OCI-M2 (cell line): ENCODE measurements around the gene RIMOC1.
"Not testable (repeated sequence)": the region's sequence is repeated elsewhere in the genome, so short reads cannot be mapped to it uniquely, and the experiment has no call there.

ENCODE experiments used
- DNase-seq: peaks from one replicate; lab custom pipeline; 2025; ENCODE audit not compliant: unreplicated experiment; lab: John Stamatoyannopoulos, UW

RIMOC1 gene

DNA sequence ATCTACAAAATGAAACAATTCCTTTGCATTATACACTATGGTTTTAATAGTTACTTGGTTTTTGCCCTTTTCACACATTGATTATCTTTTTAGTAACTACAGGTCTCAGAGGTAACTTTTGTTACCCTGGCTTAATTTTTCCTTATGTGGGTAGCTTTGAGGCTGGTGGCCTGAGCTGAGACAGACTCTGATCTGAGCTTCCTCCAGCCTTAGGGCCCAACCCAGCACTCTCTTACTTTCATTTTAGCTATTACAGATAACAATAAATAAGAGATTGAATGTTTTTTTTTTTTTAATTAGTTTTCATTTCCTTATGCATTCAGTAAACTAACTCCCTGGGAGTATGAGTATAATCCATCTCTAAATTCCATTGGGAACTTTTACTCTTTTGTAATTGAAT, 18.9 kb upstream of the RIMOC1 start:
- DNase-seq: no peak

DNA sequence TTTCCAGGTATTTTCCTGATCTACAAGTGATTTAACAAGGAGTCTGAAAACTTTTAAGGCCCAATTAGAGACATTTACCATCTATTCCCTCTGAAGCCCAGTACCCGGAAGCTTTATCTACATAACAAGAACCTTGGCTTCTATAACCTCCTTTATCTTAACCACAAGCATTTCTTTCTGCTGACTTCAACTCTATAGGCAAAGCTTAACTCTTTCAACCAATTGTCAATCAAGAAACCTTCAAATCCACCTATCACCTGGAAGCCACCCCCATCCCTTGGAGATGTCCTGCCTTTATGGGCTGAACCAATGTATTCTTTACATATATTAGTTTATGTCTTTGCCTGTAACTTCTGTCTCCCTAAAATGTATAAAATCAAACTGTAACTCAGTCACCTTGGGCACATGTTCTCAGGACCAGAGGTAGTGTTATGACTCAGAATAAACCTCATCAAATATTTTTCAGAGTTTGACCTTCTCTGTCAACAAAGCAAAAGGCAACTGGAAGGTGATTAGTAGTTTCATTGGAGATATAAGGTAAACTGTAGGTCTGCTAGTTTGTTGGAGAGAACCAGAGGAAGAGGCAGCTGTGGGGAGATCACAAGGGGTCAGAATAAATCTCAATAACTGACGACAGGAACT, 13.0 kb upstream of the RIMOC1 start:
- DNase-seq: no peak

DNA sequence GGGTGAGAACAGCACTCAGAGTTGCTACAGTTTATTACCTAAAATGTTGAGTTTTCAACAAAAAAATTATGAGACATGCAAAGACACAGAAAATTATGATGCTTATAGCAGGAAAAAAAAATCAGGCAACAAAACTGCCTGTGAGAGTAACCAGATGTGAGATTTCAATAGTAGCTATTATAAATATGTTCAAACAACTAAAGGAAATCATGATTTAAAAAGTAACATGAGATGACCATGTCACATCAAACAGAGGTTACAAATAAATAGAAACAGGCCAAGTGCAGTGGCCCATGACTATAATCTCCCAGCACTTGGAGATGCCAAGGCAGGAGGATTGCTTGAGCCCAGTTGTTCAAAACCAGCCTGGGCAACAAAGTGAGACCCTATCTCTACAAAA, 12.1 kb upstream of the RIMOC1 start:
- DNase-seq: no peak

- no peak for DNase-seq
Measured at GRCh38 chr5:41893074-41893851, 10.9 kb upstream of the RIMOC1 start.

GRCh38 chr5:41896230-41896629, 7.9 kb upstream of the RIMOC1 start:
- DNase-seq: no peak

DNA sequence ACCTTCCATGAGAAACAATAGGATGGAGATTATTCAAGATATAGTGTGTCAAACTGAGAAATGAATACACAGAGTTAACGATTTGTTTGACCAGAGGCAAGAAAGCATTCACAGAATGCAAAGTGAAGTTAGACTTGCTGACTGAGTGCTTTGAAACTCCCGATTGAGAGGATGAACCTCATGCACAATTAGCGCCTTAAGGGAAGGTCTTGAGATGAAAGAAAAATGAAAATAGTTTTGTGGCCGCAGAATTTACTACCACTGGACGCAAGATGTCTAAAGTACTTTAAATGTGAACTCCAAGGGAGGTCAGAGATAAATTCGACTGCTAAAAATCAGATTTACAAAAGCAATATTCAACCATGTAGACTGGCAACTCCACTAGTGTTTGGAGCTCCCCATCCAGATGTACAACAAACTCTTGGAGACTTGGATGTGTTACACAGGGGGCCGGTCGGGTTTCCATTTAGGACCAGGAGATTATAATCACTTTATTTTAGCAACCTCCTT, 707 bp upstream of the RIMOC1 start:
- no peak for DNase-seq

DNA sequence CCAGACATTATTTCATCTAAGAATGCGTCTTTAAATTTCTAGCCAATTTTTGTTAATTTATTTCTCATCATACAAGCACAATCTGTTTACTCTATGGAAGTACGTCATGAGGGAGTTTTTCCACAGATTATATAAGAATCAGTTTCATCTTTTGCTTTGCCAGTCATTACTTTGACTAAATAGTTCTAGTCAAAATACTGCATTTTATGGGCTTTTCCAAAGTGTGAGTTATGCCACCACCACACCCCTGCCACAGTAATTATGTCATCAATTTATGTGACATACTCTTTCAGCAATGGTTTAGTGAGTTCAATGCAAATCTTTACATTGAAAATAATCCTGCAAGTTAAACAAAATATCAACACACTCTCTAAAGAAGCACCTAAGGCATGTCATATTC, 2.0 kb downstream of the RIMOC1 start:
- DNase-seq: no peak

DNA sequence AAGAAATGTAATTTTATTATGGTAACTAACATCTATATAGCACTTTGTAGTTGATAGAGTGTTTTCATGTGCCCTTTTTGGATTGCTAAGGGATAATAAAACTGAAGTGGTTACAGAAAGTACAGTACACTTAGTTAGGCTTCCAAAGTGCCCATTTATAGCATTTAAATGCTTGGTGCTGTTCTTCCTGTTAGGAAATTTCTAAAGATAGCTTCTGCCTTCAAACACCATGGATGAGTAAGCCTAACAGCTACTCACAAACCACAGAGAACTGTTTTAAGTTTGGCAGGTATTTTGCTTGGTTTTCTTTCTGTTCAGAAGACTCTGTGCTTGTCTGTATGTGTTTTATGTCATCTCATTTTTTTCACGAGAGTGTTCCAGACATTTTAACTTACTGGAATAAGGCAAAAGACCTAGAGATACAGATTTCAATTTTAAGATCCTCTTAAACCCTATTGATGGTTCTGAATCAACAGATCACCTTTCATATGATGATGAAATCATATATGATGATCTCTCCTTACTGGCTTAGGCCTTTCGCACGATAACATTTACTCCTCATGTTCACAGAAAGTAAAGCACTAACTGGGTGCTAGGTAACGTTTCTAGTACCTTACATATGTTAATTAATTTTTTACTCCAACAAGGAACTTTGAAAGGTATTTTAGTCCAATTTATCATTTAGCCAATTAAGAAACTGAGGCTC, 4.4 kb downstream of the RIMOC1 start:
- no peak for DNase-seq

DNA sequence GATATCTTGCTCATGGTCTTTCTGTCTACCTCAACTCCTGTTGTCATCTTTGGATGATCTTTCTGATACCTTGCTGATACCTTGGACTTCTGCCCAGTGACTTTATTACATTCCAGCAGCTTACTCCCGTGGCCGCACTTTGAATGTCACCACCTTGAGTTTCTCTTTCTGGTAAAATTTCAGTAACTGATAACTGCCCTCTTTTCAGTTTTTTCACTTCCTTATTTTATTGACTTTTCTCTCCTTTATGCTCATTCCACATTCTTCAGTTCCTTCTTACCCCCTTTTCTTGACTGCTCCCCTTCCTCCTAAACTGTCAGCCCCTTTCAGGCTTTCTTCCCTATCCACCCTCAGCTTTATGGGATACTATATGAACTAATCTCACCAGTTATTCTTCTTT, 14.0 kb downstream of the RIMOC1 start:
- no peak for DNase-seq

GRCh38 chr5:41921166-41921565, 17.0 kb downstream of the RIMOC1 start:
- no peak for DNase-seq

DNA sequence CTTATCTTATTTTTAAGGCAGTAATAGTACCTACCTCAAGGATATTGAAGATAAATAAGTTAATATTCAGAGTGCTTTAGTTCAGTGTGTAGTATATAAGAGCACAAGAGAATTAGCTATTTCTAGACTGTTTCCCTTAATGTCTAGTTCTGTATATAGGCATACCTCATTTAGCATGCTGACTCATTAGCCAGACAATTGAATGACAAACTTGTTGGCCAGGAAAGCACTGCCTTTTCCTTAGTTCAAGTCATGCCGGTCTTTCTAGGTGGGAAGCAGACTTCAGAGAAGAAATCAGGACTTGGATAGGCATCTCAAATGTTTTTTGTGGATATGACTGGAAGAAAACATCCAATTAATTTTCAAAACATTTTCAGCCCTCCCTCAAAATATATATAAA, 17.7 kb downstream of the RIMOC1 start:
- no peak for DNase-seq

GRCh38 chr5:41924526-41924871, 20.4 kb downstream of the RIMOC1 start:
- no peak for DNase-seq

GRCh38 chr5:41924872-41925554, 20.9 kb downstream of the RIMOC1 start, which contains the start of gene FBXO4:
FBXO4 (plus strand) TSS chr5:41925281; CDS start chr5:41925310, 29 bp downstream.
- peak; percentile 25 for DNase-seq

- DNase-seq: no peak
Measured at GRCh38 chr5:41925555-41925951, 21.4 kb downstream of the RIMOC1 start.

- DNase-seq: no peak
Measured at GRCh38 chr5:41927604-41928003, 23.5 kb downstream of the RIMOC1 start.

GRCh38 chr5:41929035-41929434, 24.9 kb downstream of the RIMOC1 start:
- no peak for DNase-seq

GRCh38 chr5:41932770-41933169, 28.6 kb downstream of the RIMOC1 start:
- DNase-seq: no peak

DNA sequence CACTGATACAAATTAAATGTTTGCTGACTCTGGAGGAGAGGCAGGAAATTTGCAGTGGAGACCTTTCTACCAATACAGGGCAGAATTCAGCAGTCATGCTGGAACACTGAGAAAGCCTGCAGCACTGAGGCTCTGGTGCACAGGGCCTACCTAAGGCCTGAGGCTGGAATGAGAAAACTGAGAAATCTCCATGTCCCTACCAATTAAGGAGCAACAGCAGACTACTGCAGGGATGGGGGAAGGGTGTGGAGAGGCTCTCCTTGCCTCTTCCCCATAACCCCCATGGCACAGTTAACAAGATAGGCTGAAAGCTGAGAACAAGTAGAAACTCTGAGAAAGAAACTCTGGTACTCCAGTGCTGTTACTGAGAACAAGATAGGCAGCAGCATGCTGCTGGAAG, 31.4 kb downstream of the RIMOC1 start:
- DNase-seq: no peak

DNA sequence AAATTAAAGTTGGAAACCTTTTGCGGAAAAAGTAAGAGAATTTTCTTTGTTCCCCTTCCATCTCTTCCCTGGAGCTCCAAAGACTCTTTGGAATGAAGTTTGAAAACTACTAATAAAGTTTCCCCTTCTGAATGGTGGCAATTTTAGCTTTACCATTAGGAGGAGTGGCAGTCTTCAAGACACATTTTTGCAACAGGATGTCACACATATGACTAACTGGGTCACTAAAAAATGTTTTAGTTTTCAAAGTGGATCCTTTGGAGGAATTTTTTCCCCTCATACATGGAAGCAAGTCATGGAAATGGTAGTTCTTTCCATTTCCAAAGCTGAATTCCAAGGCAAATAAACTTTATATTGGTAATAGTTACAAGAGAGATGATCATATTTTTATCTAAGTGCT, 36.5 kb downstream of the RIMOC1 start:
- DNase-seq: no peak

DNA sequence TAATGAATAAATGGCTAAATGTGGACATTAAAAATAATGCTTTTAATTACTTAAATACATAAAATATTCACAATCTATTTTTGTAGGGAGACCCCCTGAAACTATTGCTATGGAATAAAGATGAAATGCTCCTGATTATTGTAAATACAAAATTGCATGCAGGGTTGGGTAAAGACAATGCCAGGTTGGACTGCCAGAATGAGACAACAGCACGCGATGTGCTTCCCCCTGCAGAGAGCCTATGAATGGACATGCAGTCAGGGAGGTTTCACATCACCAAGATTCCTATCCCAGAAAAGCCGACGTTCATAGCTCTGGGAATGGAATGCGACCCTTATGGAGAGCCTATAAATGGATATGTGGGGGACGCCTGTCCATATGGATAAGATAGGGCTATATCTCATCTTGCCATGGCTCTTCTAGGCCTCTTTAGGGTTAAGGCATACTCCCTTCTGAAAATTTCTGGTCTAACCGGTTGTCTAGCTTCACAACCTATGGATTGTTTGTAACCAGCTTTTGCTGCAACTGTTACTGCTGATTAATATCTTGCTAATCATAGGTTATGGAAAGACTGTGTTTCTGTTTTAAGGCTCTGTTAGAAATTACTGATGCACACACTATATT, 41.3 kb downstream of the RIMOC1 start:
- DNase-seq: not testable (repeated sequence)

- no peak for DNase-seq
Measured at GRCh38 chr5:41951224-41951623, 47.1 kb downstream of the RIMOC1 start.
